GM10248 (cell line): ENCODE measurements around the gene DUSP15.

ENCODE experiments used
- CTCF ChIA-PET: fragments of 300-600 bp; sonication (Branson Sonifier 250); formaldehyde crosslinking; extraction: SDS; loops from one replicate; lab custom pipeline; 2021; ENCODE audit warnings: antibody characterized with exemption; lab: Yijun Ruan, JAX
- POLR2A ChIA-PET: fragments of 350-650 bp; sonication (Branson Sonifier 250); formaldehyde crosslinking; extraction: SDS; loops from one replicate; lab custom pipeline; 2020; ENCODE audit warnings: antibody characterized with exemption; lab: Yijun Ruan, JAX
- DNase-seq: peaks from one replicate; pipeline ENCODE4 v3.0.0; 2012; ENCODE audit errors: extremely low spot score
- TF ChIP-seq, protein P1 (sequence below): IDR thresholded peaks from 2 replicates; pipeline ENCODE4 v1.5.1; 2012; ENCODE audit warnings: mild to moderate bottlenecking, low read depth; ENCODE audit errors: extremely low read depth, missing control alignments, control extremely low read depth

Gene DUSP15

DNA sequence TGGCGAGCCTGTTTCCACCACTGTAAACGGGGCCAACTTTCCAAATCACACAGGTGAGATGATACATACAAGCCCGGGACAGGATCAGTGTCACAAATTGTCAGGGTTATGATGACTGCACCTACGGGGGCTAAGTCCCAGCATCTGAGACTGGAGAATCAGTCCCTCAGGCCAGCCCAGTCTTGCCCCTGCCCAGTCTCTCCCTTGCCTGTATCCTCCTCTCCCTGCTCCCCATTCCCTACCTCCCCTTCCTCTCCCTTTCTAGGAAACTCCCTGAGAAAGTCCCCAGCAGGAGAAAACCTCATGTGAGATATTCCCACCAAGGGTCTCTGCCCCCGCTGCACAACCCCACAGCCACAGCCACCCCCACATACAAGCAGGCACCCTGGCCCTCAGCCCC is 26.4 kb downstream of the DUSP15 start:
- ChIA-PET POLR2A (no interaction called here), CTCF (interaction anchor here (2.2 to 6.2 kb wide), 2 partner anchors 12 to 21 kb away, joined by 8 to 87 read pairs; no protein-coding TSS in a partner anchor)
- TF ChIP-seq, protein P1, sequence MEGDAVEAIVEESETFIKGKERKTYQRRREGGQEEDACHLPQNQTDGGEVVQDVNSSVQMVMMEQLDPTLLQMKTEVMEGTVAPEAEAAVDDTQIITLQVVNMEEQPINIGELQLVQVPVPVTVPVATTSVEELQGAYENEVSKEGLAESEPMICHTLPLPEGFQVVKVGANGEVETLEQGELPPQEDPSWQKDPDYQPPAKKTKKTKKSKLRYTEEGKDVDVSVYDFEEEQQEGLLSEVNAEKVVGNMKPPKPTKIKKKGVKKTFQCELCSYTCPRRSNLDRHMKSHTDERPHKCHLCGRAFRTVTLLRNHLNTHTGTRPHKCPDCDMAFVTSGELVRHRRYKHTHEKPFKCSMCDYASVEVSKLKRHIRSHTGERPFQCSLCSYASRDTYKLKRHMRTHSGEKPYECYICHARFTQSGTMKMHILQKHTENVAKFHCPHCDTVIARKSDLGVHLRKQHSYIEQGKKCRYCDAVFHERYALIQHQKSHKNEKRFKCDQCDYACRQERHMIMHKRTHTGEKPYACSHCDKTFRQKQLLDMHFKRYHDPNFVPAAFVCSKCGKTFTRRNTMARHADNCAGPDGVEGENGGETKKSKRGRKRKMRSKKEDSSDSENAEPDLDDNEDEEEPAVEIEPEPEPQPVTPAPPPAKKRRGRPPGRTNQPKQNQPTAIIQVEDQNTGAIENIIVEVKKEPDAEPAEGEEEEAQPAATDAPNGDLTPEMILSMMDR = no peak
- no peak for DNase-seq

DNA sequence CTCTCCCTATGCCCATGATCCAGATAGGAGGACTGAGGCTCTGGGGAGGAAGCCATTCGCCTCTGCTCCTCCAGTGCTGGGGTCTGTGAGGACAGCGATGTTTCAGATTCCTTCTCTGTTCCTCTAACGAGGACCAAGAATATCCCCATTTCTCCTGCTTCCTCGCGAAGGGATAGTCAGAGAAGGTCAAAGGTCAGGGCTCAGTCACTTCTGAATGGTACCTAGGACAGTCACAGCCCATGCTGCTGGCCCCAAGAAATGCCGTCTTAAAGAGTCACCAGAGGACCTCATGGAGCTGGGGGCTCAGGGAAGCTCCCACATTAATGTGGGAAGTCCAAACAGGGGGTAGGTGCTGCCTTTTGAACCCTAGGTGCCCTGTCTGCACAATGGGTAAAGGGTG is 27.0 kb downstream of the DUSP15 start:
- CTCF ChIA-PET = interaction anchor here (0.9 to 6.2 kb wide), 4 partner anchors 9 to 20 kb away, joined by 5 to 87 read pairs (median 7); no protein-coding TSS in a partner anchor
- POLR2A ChIA-PET = no interaction called here
- TF ChIP-seq, protein P1 = no peak
- DNase-seq = no peak

DNA sequence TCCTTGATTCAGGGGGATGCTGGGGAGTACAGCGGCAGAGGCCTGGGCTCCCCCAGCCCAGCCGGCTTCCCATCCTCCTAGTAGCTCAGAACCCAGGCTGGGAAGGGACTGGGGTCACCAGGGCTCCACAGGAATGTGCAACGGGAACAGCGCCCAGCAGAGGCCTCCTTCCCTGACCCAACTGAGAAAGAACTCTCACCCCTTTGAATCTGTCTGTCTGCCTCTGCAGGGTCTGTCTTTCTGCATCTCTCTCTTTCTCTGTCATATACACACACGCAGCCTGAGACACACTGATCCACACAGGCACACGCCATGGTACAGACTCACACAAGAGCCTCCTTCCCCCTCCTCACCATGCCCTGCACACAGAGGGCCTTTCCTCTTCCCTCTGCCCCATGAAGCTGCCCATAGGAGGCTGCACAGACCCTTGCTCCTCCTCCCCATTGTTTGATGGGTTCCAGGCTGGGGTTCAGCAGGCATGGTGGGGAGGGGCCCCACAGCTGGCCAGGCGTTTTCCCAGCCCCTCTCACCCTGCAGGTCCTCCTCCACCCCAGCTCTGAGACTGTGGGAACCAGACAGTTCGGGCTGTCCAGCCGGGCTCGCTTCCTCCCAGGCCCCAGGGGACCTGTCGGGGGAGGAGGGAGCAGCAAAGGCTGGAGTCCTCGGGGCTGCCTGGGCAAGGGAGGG is 27.7 kb downstream of the DUSP15 start:
- CTCF ChIA-PET = interaction anchor here (0.9 to 13.3 kb wide), 5 partner anchors 9 to 22 kb away, joined by 5 to 154 read pairs (median 8); partner anchors contain the start of gene MYLK2
- POLR2A ChIA-PET = no interaction called here
- TF ChIP-seq, protein P1 = no peak
- no peak for DNase-seq

DNA sequence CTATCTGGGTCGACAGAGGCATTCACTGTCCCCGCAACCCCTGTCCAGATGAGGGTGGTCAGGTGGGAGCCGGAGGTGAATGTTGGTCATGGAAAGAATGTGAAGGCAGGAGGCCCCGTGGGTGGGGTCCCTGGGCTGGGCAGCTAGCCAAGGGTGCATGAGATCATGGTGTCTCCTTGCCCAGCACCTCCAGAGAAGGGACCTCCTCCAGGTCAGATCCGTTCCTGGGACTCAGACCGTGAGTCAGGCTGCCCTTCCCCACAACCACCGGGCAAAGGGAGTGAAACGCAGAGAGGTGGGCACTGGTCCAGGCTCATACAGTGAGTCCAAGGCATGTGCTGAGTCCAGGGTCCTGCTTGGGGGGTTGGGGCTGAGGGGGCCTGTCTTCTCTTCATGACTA is 28.4 kb downstream of the DUSP15 start:
- POLR2A ChIA-PET = no interaction called here
- CTCF ChIA-PET = interaction anchor here (1.6 to 13.3 kb wide), 3 partner anchors 11 to 21 kb away, joined by 6 to 154 read pairs (median 8); partner anchors contain the start of gene MYLK2
- TF ChIP-seq, protein P1 = no peak
- no peak for DNase-seq

DNA sequence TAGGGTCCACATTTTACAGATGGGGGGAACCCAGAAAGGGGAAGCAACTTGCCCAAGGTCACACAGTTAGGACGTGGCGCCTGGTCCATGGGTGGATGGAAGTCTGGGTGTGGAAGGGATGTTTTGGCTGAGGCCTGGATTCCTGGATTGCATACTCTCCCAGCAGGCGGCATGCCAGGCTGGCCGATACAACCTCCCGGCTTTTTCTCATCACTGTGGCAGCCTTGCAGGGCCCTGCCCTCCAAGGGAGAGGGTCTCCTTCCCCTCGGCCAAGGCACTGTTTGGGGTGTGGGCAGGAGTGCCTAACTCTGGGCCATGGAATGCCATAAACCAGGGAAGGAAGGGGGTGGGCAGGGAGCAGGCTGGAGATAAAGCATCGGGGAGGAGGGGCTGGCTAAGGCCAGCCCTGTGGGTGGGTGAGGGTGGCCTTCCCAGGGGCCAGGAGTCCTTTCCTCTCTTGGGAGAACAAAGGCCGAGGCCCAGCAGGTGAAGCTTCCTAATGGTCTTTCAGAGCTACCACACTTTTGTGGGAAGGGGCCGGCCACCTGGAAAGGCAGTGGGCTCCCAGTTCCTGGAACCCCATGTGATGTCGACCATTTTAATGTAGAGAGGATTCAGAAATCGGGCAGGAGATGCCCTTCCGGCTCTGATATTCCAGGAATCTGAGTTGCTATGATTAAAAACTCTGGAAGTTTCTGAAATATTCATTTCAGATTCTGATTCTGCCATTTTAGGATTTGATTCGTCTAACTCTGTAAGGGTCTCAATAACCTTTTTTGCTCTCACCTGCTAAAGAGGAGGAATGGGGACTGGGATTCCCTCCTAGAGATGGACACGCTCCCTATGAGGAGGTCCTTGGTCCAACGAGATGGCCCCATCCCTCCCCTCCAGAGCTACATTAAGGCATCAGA is 29.2 kb downstream of the DUSP15 start:
- CTCF ChIA-PET = interaction anchor here (13.3 kb wide), 1 partner anchor 20 kb away, joined by 154 read pairs; the partner anchor contains the start of gene MYLK2
- POLR2A ChIA-PET = no interaction called here
- TF ChIP-seq, protein P1 = no peak
- no peak for DNase-seq

DNA sequence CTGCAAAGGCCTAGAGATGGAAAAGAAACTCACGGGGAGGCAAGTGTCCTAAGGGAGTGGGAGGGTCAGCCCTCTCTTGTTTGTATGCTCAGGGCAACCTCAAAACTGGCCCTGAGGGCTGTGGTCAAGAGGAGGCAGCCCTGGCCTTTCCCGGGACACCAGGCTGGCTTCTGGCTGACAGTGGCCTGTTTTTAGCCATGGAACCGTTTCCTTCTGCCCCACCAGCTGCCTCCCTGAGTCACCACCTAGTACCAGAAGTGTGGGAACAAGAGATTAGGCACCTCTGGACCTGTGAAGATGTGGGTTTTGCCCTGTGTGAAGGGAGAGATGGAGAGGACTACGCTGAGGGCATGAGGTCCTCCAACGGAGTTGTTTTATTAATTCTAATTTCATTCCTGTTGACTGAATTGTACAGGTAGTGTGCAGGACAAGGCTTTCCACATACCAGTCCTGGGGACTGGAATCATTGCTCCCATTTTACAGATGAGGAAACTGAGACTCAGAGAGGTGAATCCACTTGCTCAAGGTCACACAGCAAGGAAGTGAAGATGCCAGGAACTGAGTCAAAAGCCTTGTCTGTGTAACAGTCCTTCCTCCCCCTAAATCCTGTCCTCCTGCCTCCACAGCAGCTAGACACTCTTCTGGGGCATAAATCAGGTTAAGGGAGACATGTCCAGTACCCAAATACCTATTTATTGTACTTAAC is 30.4 kb downstream of the DUSP15 start:
- CTCF ChIA-PET = interaction anchor here (13.3 kb wide), 1 partner anchor 19 kb away, joined by 154 read pairs; the partner anchor contains the start of gene MYLK2
- DNase-seq = no peak
- POLR2A ChIA-PET = no interaction called here
- TF ChIP-seq, protein P1 = no peak
